OCI-LY1 (cell line): Measurements from ENCODE around the gene COL15A1.

Source experiments
- H2AFZ ChIP-seq: fragments of 200-600 bp; sonication (generic), shearing (Covaris generic); 2 replicates; pipeline ENCODE4 v1.6.0; 2014; ENCODE audit warnings: antibody characterized with exemption, mild to moderate bottlenecking, low read length
- H3F3A ChIP-seq: fragments of 200-600 bp; sonication (generic), shearing (Covaris generic); 2 replicates; pipeline ENCODE4 v1.6.0; 2014; ENCODE audit warnings: mild to moderate bottlenecking, antibody characterized with exemption, low read length, moderate library complexity; ENCODE audit not compliant: insufficient read depth
- H3K27ac ChIP-seq: fragments of 200-600 bp; sonication (generic); 2 replicates; pipeline ENCODE4 v1.5.1; 2014; ENCODE audit warnings: low read length, mixed run types, mild to moderate bottlenecking, low read depth; ENCODE audit not compliant: poor library complexity, severe bottlenecking
- H3K27me3 ChIP-seq: fragments of 200-600 bp; sonication (generic); 2 replicates; pipeline ENCODE4 v1.6.0; 2014; ENCODE audit warnings: antibody characterized with exemption, mild to moderate bottlenecking, low read length, moderate library complexity; ENCODE audit not compliant: insufficient read depth
- H3K36me3 ChIP-seq: fragments of 200-600 bp; sonication (generic); 2 replicates; pipeline ENCODE4 v1.6.1; 2014; ENCODE audit warnings: mild to moderate bottlenecking, antibody characterized with exemption, low read length, moderate library complexity, mixed read lengths; ENCODE audit not compliant: insufficient read depth
- H3K4me1 ChIP-seq: fragments of 200-600 bp; sonication (generic); 2 replicates; pipeline ENCODE4 v1.5.1; 2014; ENCODE audit warnings: mild to moderate bottlenecking, low read length, moderate library complexity; ENCODE audit not compliant: insufficient read depth, severe bottlenecking
- H3K4me2 ChIP-seq: fragments of 200-600 bp; sonication (generic), shearing (Covaris generic); 2 replicates; pipeline ENCODE4 v1.6.1; 2014; ENCODE audit warnings: low read length
- H3K4me3 ChIP-seq: fragments of 200-600 bp; sonication (generic); 2 replicates; pipeline ENCODE4 v1.5.1; 2014; ENCODE audit warnings: low read length, low read depth, mild to moderate bottlenecking, mixed read lengths; ENCODE audit not compliant: poor library complexity, severe bottlenecking
- H3K79me2 ChIP-seq: fragments of 200-600 bp; shearing (Covaris generic); 2 replicates; pipeline ENCODE4 v1.6.1; 2016; ENCODE audit warnings: mixed run types, low read length, mixed read lengths; ENCODE audit not compliant: insufficient read depth
- H3K9ac ChIP-seq: fragments of 200-600 bp; sonication (generic), shearing (Covaris generic); 2 replicates; pipeline ENCODE4 v1.6.1; 2014; ENCODE audit warnings: mild to moderate bottlenecking, low read length, mixed read lengths
- H3K9me2 ChIP-seq: fragments of 200-600 bp; sonication (generic), shearing (Covaris generic); 2 replicates; pipeline ENCODE4 v1.6.1; 2014; ENCODE audit warnings: low read depth, mild to moderate bottlenecking, low read length, mixed read lengths
- H3K9me3 ChIP-seq: fragments of 200-600 bp; shearing (Covaris generic); 2 replicates; pipeline ENCODE4 v1.6.1; 2014; ENCODE audit warnings: low read length, mixed read lengths
- H4K20me1 ChIP-seq: fragments of 200-600 bp; sonication (generic), shearing (Covaris generic); 2 replicates; pipeline ENCODE4 v1.6.0; 2016; ENCODE audit warnings: mild to moderate bottlenecking, low read length; ENCODE audit not compliant: insufficient read depth
- EZH2 ChIP-seq: fragments of 200-600 bp; sonication (generic), shearing (Covaris generic); IDR thresholded peaks from 2 replicates; pipeline ENCODE4 v1.8.0; 2017; ENCODE audit warnings: borderline replicate concordance, mixed run types, mild to moderate bottlenecking, antibody characterized with exemption, low read length, moderate library complexity, mixed read lengths
- TF ChIP-seq, protein P1 (sequence below): fragments of 200-600 bp; sonication (generic), shearing (Covaris generic); IDR thresholded peaks from 2 replicates; pipeline ENCODE4 v1.5.1; 2017; ENCODE audit warnings: mild to moderate bottlenecking, antibody characterized with exemption, low read length, moderate library complexity, mixed read lengths

COL15A1 gene

GRCh38 chr9:99023831-99024230 is 80.1 kb downstream of the COL15A1 start:
- H2AFZ ChIP-seq = no peak overlapping the region
- no peaks in the 10 kb centered on the region for H3K9me3 ChIP-seq
- no peaks in the 10 kb centered on the region for H3F3A ChIP-seq
- no peaks in the 10 kb centered on the region for H3K79me2 ChIP-seq
- H3K4me1 ChIP-seq = no peaks in the 10 kb centered on the region
- H3K36me3 ChIP-seq = no peaks in the 10 kb centered on the region
- no peaks in the 10 kb centered on the region for H4K20me1 ChIP-seq
- H3K9me2 ChIP-seq = no peaks in the 10 kb centered on the region
- H3K27me3 ChIP-seq = no peaks in the 10 kb centered on the region
- no peak overlapping the region for H3K4me2 ChIP-seq
- TF ChIP-seq, protein P1, sequence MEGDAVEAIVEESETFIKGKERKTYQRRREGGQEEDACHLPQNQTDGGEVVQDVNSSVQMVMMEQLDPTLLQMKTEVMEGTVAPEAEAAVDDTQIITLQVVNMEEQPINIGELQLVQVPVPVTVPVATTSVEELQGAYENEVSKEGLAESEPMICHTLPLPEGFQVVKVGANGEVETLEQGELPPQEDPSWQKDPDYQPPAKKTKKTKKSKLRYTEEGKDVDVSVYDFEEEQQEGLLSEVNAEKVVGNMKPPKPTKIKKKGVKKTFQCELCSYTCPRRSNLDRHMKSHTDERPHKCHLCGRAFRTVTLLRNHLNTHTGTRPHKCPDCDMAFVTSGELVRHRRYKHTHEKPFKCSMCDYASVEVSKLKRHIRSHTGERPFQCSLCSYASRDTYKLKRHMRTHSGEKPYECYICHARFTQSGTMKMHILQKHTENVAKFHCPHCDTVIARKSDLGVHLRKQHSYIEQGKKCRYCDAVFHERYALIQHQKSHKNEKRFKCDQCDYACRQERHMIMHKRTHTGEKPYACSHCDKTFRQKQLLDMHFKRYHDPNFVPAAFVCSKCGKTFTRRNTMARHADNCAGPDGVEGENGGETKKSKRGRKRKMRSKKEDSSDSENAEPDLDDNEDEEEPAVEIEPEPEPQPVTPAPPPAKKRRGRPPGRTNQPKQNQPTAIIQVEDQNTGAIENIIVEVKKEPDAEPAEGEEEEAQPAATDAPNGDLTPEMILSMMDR = no peak
- no peak for TF ChIP-seq EZH2
- no peak overlapping the region for H3K4me3 ChIP-seq
- H3K9ac ChIP-seq = no peak overlapping the region
- H3K27ac ChIP-seq = no peak overlapping the region

DNA sequence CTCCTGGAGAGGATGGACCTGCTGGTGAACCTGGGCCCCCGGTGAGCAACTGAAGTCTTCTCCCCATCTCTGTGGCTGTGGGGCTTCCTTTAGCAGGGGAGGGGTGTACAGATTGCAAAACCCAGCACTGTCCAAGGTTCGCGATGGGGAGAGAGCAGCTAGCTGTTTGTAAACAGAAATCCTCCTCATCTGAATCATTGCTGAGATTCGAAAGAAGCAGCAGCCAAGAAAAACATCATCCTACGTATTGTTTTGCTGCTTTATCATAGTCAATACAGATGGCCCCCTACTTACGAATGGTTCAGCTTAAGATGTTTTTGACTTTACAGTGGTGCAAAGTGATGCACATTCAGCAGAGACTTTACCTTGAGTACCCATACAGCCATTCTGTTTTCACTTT is 81.3 kb downstream of the COL15A1 start:
- Histone ChIP-seq H3K4me3 (no peak overlapping the region), H3K79me2 (no peaks in the 10 kb centered on the region), H3K9ac (no peak overlapping the region), H3K4me2 (no peak overlapping the region), H3K27ac (no peak overlapping the region), H3K9me2 (no peaks in the 10 kb centered on the region), H3K4me1 (no peaks in the 10 kb centered on the region), H3F3A (no peaks in the 10 kb centered on the region), H3K27me3 (no peaks in the 10 kb centered on the region), H2AFZ (no peak overlapping the region), H3K36me3 (no peaks in the 10 kb centered on the region), H3K9me3 (no peaks in the 10 kb centered on the region), H4K20me1 (no peaks in the 10 kb centered on the region)
- TF ChIP-seq, protein P1 = no peak
- no peak for TF ChIP-seq EZH2

GRCh38 chr9:99025616-99026270 is 82.0 kb downstream of the COL15A1 start:
- H3K27ac ChIP-seq = no peak overlapping the region
- no peak overlapping the region for H3K9ac ChIP-seq
- no peaks in the 10 kb centered on the region for H3K27me3 ChIP-seq
- no peak overlapping the region for H3K4me2 ChIP-seq
- TF ChIP-seq, protein P1 = no peak
- TF ChIP-seq EZH2 = no peak
- no peaks in the 10 kb centered on the region for H3K36me3 ChIP-seq
- no peaks in the 10 kb centered on the region for H4K20me1 ChIP-seq
- no peaks in the 10 kb centered on the region for H3F3A ChIP-seq
- H2AFZ ChIP-seq = no peak overlapping the region
- no peaks in the 10 kb centered on the region for H3K9me2 ChIP-seq
- no peaks in the 10 kb centered on the region for H3K9me3 ChIP-seq
- no peaks in the 10 kb centered on the region for H3K79me2 ChIP-seq
- H3K4me3 ChIP-seq = no peak overlapping the region
- no peaks in the 10 kb centered on the region for H3K4me1 ChIP-seq
